WTC11 (cell line): ENCODE data around the gene CRYBA2. TPM values are rescaled to one million over a fixed set of nuclear protein-coding genes. Genes with fewer than 3 reads are reported as not detected.
A peak's percentile ranks its signal among the peaks of the same experiment; 100 is the strongest.

Experiments used
- ATAC-seq: fragments of 200-7000 bp; cut with Tn5 transposase; 2 replicates; pipeline ENCODE4 v1.10.0; 2021; ENCODE audit warnings: mild to moderate bottlenecking, moderate library complexity
- CTCF ChIA-PET: fragments of 300-600 bp; sonication (Branson Sonifier 250); formaldehyde crosslinking; loops from one replicate; lab custom pipeline; 2021; ENCODE audit warnings: antibody characterized with exemption; lab: Charles Lee
- POLR2A ChIA-PET: fragments of 350-600 bp; sonication (Branson Sonifier 250); formaldehyde crosslinking; loops from one replicate; lab custom pipeline; 2021; ENCODE audit warnings: antibody characterized with exemption; lab: Charles Lee
- DNase-seq: peaks from one replicate; pipeline ENCODE4 v3.0.0; 2021; ENCODE audit warnings: low spot score
- H3K27ac Mint-ChIP-seq: 2 replicates; pipeline ENCODE4 v1.8.0; 2021; ENCODE audit warnings: mixed read lengths
- H3K27me3 Mint-ChIP-seq: 2 replicates; pipeline ENCODE4 v1.8.0; 2021; ENCODE audit warnings: low read depth, mild to moderate bottlenecking, moderate library complexity, mixed read lengths
- H3K36me3 Mint-ChIP-seq: 2 replicates; pipeline ENCODE4 v1.8.0; 2021; ENCODE audit warnings: mixed read lengths
- H3K4me1 Mint-ChIP-seq: 2 replicates; pipeline ENCODE4 v1.8.0; 2022; ENCODE audit warnings: mixed read lengths
- H3K4me3 Mint-ChIP-seq: 2 replicates; pipeline ENCODE4 v1.8.0; 2021; ENCODE audit warnings: mild to moderate bottlenecking, moderate library complexity, mixed read lengths
- H3K9me3 Mint-ChIP-seq: 2 replicates; pipeline ENCODE4 v1.8.0; 2021; ENCODE audit warnings: mixed read lengths
- EMX1 ChIP-seq: fragments of 250-450 bp; sonication (Bioruptor Pico); IDR thresholded peaks from 2 replicates; pipeline ENCODE4 v1.8.0; 2021; ENCODE audit warnings: mild to moderate bottlenecking
- ESRRA ChIP-seq: sonication (generic); formaldehyde crosslinking; IDR thresholded peaks from 2 replicates; pipeline ENCODE4 v1.8.1; 2022; ENCODE audit warnings: mild to moderate bottlenecking, missing genetic modification reagents, borderline replicate concordance
- FOXJ3 ChIP-seq: sonication (generic); formaldehyde crosslinking; IDR thresholded peaks from 2 replicates; pipeline ENCODE4 v1.9.0; 2021; ENCODE audit warnings: missing genetic modification reagents, mild to moderate bottlenecking, borderline replicate concordance
- FOXP1 ChIP-seq: sonication (generic); formaldehyde crosslinking; IDR thresholded peaks from 2 replicates; pipeline ENCODE4 v1.8.0; 2022; ENCODE audit warnings: missing genetic modification reagents, mild to moderate bottlenecking, moderate library complexity, borderline replicate concordance
- GRHL2 ChIP-seq: fragments of 250-450 bp; sonication (Bioruptor Pico); IDR thresholded peaks from 2 replicates; pipeline ENCODE4 v1.8.0; 2022; ENCODE audit warnings: mild to moderate bottlenecking, moderate library complexity; ENCODE audit not compliant: insufficient replicate concordance, severe bottlenecking
- GTF2I ChIP-seq: fragments of 250-450 bp; sonication (Bioruptor Pico); conservative IDR thresholded peaks from 2 replicates; pipeline ENCODE4 v1.4.0; 2021; ENCODE audit warnings: mild to moderate bottlenecking
- MXD4 ChIP-seq: fragments of 250-450 bp; sonication (Bioruptor Pico); IDR thresholded peaks from 2 replicates; pipeline ENCODE4 v1.8.0; 2021; ENCODE audit warnings: mild to moderate bottlenecking, moderate library complexity, borderline replicate concordance
- MYBL2 ChIP-seq: sonication (generic); formaldehyde crosslinking; IDR thresholded peaks from 2 replicates; pipeline ENCODE4 v1.8.1; 2023; ENCODE audit warnings: mild to moderate bottlenecking, moderate library complexity, missing genetic modification reagents
- NFATC4 ChIP-seq: fragments of 250-450 bp; sonication (Bioruptor Pico); IDR thresholded peaks from 2 replicates; pipeline ENCODE4 v1.9.0; 2021; ENCODE audit warnings: mild to moderate bottlenecking
- NFYB ChIP-seq: sonication (generic); formaldehyde crosslinking; conservative IDR thresholded peaks from 2 replicates; pipeline ENCODE4 v1.8.0; 2022; ENCODE audit warnings: low read depth, missing genetic modification reagents
- NR3C1 ChIP-seq: sonication (generic); formaldehyde crosslinking; conservative IDR thresholded peaks from 2 replicates; pipeline ENCODE4 v1.8.1; 2023; ENCODE audit warnings: low read depth, mild to moderate bottlenecking, missing genetic modification reagents
- OVOL2 ChIP-seq: fragments of 250-450 bp; sonication (Bioruptor Pico); IDR thresholded peaks from 2 replicates; pipeline ENCODE4 v1.9.0; 2021; ENCODE audit warnings: mild to moderate bottlenecking, borderline replicate concordance
- TEAD1 ChIP-seq: sonication (generic); formaldehyde crosslinking; IDR thresholded peaks from 2 replicates; pipeline ENCODE4 v1.8.0; 2022; ENCODE audit warnings: mild to moderate bottlenecking, missing genetic modification reagents
- TEAD4 ChIP-seq: sonication (generic); formaldehyde crosslinking; IDR thresholded peaks from 2 replicates; pipeline ENCODE4 v1.8.0; 2022; ENCODE audit warnings: mild to moderate bottlenecking, missing genetic modification reagents
- TP53 ChIP-seq: sonication (generic); formaldehyde crosslinking; IDR thresholded peaks from 2 replicates; pipeline ENCODE4 v1.8.1; 2023; ENCODE audit warnings: mild to moderate bottlenecking, missing genetic modification reagents
- ZBTB21 ChIP-seq: sonication (generic); formaldehyde crosslinking; IDR thresholded peaks from 2 replicates; pipeline ENCODE4 v1.8.1; 2023; ENCODE audit warnings: mild to moderate bottlenecking, missing genetic modification reagents, borderline replicate concordance
- ZNF121 ChIP-seq: sonication (generic); formaldehyde crosslinking; IDR thresholded peaks from 2 replicates; pipeline ENCODE4 v1.8.0; 2023; ENCODE audit warnings: missing genetic modification reagents
- ZNF219 ChIP-seq: sonication (generic); formaldehyde crosslinking; IDR thresholded peaks from 2 replicates; pipeline ENCODE4 v1.8.0; 2023; ENCODE audit warnings: missing genetic modification reagents, mild to moderate bottlenecking, borderline replicate concordance
- ZNF423 ChIP-seq: fragments of 250-450 bp; sonication (Bioruptor Pico); IDR thresholded peaks from 2 replicates; pipeline ENCODE4 v2.1.2; 2022; ENCODE audit warnings: mild to moderate bottlenecking, moderate library complexity
- total RNA-seq: library from RNA; stranded (reverse); gene quantifications from 3 replicates; pipeline ENCODE4 v1.2.3, GENCODE V29; 2021
- TF ChIP-seq, protein P1 (sequence below): sonication (generic); formaldehyde crosslinking; IDR thresholded peaks from 2 replicates; pipeline ENCODE4 v1.8.1; 2023; ENCODE audit warnings: mild to moderate bottlenecking, missing genetic modification reagents, moderate library complexity
- TF ChIP-seq, protein P2 (sequence below): sonication (generic); formaldehyde crosslinking; IDR thresholded peaks from 2 replicates; pipeline ENCODE4 v1.8.1; 2023; ENCODE audit warnings: mild to moderate bottlenecking, missing genetic modification reagents
- TF ChIP-seq, protein P3 (sequence below): fragments of 250-450 bp; sonication (Bioruptor Pico); IDR thresholded peaks from 2 replicates; pipeline ENCODE4 v1.9.0; 2021; ENCODE audit warnings: mild to moderate bottlenecking, borderline replicate concordance
- TF ChIP-seq, protein P4 (sequence below): sonication (generic); formaldehyde crosslinking; IDR thresholded peaks from 2 replicates; pipeline ENCODE4 v1.8.1; 2022; ENCODE audit warnings: mild to moderate bottlenecking, moderate library complexity, missing genetic modification reagents
- TF ChIP-seq, protein P5 (sequence below): fragments of 250-450 bp; sonication (Bioruptor Pico); IDR thresholded peaks from 2 replicates; pipeline ENCODE4 v1.8.0; 2021; ENCODE audit warnings: mild to moderate bottlenecking

The CRYBA2 gene
- total RNA-seq, 1 experiment from 2014 or later: not detected

DNA sequence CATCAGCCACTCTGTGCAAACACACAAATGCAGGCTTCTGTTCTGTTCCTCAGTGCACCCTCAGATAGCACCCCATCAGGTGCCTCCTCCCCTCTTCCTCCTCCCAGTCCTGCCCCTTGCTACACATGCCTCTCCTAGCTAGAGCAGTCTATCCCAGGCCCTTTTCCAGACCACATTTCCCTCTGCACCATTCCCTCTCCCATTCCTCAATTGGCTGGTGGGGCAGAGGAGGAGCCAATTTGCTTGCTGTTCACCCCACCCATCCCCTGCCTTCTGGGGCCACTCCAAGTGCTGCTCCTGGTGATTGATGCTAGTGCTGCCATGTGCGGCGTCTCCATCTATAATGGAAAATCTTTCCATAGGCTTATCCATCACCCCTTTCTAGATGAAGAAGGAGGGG is 42.7 kb upstream of the CRYBA2 start:
- no peak for TF ChIP-seq TP53 (CRISPR knock-in tag)
- no peak for TF ChIP-seq GTF2I (CRISPR knock-in tag)
- TF ChIP-seq, protein P1, sequence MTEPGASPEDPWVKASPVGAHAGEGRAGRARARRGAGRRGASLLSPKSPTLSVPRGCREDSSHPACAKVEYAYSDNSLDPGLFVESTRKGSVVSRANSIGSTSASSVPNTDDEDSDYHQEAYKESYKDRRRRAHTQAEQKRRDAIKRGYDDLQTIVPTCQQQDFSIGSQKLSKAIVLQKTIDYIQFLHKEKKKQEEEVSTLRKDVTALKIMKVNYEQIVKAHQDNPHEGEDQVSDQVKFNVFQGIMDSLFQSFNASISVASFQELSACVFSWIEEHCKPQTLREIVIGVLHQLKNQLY (CRISPR knock-in tag): no peak
- TF ChIP-seq MYBL2: no peak
- TF ChIP-seq, protein P2, sequence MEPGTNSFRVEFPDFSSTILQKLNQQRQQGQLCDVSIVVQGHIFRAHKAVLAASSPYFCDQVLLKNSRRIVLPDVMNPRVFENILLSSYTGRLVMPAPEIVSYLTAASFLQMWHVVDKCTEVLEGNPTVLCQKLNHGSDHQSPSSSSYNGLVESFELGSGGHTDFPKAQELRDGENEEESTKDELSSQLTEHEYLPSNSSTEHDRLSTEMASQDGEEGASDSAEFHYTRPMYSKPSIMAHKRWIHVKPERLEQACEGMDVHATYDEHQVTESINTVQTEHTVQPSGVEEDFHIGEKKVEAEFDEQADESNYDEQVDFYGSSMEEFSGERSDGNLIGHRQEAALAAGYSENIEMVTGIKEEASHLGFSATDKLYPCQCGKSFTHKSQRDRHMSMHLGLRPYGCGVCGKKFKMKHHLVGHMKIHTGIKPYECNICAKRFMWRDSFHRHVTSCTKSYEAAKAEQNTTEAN (CRISPR knock-in tag): no peak
- TF ChIP-seq NFYB: no peak
- TF ChIP-seq EMX1 (CRISPR knock-in tag): no peak
- no peak for TF ChIP-seq TEAD1 (CRISPR knock-in tag)
- TF ChIP-seq ZNF121: no peak
- TF ChIP-seq, protein P3, sequence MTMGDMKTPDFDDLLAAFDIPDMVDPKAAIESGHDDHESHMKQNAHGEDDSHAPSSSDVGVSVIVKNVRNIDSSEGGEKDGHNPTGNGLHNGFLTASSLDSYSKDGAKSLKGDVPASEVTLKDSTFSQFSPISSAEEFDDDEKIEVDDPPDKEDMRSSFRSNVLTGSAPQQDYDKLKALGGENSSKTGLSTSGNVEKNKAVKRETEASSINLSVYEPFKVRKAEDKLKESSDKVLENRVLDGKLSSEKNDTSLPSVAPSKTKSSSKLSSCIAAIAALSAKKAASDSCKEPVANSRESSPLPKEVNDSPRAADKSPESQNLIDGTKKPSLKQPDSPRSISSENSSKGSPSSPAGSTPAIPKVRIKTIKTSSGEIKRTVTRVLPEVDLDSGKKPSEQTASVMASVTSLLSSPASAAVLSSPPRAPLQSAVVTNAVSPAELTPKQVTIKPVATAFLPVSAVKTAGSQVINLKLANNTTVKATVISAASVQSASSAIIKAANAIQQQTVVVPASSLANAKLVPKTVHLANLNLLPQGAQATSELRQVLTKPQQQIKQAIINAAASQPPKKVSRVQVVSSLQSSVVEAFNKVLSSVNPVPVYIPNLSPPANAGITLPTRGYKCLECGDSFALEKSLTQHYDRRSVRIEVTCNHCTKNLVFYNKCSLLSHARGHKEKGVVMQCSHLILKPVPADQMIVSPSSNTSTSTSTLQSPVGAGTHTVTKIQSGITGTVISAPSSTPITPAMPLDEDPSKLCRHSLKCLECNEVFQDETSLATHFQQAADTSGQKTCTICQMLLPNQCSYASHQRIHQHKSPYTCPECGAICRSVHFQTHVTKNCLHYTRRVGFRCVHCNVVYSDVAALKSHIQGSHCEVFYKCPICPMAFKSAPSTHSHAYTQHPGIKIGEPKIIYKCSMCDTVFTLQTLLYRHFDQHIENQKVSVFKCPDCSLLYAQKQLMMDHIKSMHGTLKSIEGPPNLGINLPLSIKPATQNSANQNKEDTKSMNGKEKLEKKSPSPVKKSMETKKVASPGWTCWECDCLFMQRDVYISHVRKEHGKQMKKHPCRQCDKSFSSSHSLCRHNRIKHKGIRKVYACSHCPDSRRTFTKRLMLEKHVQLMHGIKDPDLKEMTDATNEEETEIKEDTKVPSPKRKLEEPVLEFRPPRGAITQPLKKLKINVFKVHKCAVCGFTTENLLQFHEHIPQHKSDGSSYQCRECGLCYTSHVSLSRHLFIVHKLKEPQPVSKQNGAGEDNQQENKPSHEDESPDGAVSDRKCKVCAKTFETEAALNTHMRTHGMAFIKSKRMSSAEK (CRISPR knock-in tag): no peak
- TF ChIP-seq, protein P4, sequence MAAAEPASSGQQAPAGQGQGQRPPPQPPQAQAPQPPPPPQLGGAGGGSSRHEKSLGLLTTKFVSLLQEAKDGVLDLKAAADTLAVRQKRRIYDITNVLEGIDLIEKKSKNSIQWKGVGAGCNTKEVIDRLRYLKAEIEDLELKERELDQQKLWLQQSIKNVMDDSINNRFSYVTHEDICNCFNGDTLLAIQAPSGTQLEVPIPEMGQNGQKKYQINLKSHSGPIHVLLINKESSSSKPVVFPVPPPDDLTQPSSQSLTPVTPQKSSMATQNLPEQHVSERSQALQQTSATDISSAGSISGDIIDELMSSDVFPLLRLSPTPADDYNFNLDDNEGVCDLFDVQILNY (CRISPR knock-in tag): no peak
- TF ChIP-seq ZBTB21: no peak
- TF ChIP-seq MXD4 (CRISPR knock-in tag): no peak
- TF ChIP-seq FOXP1 (CRISPR knock-in tag): no peak
- TF ChIP-seq, protein P5, sequence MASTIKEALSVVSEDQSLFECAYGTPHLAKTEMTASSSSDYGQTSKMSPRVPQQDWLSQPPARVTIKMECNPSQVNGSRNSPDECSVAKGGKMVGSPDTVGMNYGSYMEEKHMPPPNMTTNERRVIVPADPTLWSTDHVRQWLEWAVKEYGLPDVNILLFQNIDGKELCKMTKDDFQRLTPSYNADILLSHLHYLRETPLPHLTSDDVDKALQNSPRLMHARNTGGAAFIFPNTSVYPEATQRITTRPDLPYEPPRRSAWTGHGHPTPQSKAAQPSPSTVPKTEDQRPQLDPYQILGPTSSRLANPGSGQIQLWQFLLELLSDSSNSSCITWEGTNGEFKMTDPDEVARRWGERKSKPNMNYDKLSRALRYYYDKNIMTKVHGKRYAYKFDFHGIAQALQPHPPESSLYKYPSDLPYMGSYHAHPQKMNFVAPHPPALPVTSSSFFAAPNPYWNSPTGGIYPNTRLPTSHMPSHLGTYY (CRISPR knock-in tag): no peak
- TF ChIP-seq TEAD4 (CRISPR knock-in tag): no peak
- no peak for TF ChIP-seq OVOL2 (CRISPR knock-in tag)
- no peak for TF ChIP-seq GRHL2
- POLR2A ChIA-PET: no interaction called here
- H3K36me3 Mint-ChIP-seq: no peaks in the 10 kb centered on the region
- 0 out of 2 replicates have a peak, but pooled peaks cover under 1% of the 10 kb centered on the region for H3K4me1 Mint-ChIP-seq
- H3K27ac Mint-ChIP-seq: no peak overlapping the region
- no peaks in the 10 kb centered on the region for H3K9me3 Mint-ChIP-seq
- CTCF ChIA-PET: interaction anchor here (3.0 kb wide), 1 partner anchor 84 kb away, joined by 9 read pairs; no protein-coding TSS in a partner anchor
- DNase-seq (peak; percentile 14), ATAC-seq (peak; percentile 71)
- H3K4me3 Mint-ChIP-seq: no peak overlapping the region
- H3K27me3 Mint-ChIP-seq: peaks cover 13% of the 10 kb centered on the region

DNA sequence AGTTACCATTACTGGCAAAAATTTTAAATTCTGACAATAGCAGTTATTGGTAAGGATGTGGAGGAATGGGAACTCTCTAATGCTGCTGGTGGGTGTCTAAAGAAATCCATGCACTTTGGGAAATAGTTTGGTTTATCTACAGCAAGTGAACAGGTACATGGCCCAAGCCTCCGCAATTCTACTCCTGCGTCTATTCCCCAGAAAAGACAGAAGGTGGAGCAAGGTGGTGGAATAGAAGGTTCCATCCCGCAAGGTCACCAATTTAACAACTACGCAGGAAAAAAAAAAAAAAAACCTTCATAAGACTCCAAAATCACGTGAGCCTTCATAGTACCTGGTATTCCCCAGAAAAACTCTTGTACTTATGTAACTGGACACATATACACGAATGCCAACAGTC is 41.6 kb upstream of the CRYBA2 start:
- ChIA-PET CTCF (no interaction called here), POLR2A (no interaction called here)
- H3K4me3 Mint-ChIP-seq: no peak overlapping the region
- ATAC-seq (0 out of 2 replicates have a peak, but pooled peaks have one; percentile 23), DNase-seq (no peak)
- H3K36me3 Mint-ChIP-seq: no peaks in the 10 kb centered on the region
- H3K27ac Mint-ChIP-seq: no peak overlapping the region
- H3K27me3 Mint-ChIP-seq: peaks cover 13% of the 10 kb centered on the region
- H3K4me1 Mint-ChIP-seq: peaks cover 2% of the 10 kb centered on the region
- H3K9me3 Mint-ChIP-seq: no peaks in the 10 kb centered on the region
- no peak for TF ChIP-seq FOXP1 (CRISPR knock-in tag)
- no peak for TF ChIP-seq FOXJ3 (CRISPR knock-in tag)
- TF ChIP-seq NR3C1: no peak
- no peak for TF ChIP-seq NFATC4 (CRISPR knock-in tag)
- TF ChIP-seq ZNF219: no peak
- TF ChIP-seq ZNF423: no peak
- no peak for TF ChIP-seq ESRRA (CRISPR knock-in tag)
- TF ChIP-seq, all 79 proteins: peak for 0
